ENCODE measurements around the gene CTIF. TPM values are rescaled to one million over a fixed set of nuclear protein-coding genes. Genes with fewer than 3 reads are reported as not detected.

CTIF gene
- total RNA-seq, 3 donors from 2014 or later = 13.2 to 50.3 (median 19.6) TPM

DNA sequence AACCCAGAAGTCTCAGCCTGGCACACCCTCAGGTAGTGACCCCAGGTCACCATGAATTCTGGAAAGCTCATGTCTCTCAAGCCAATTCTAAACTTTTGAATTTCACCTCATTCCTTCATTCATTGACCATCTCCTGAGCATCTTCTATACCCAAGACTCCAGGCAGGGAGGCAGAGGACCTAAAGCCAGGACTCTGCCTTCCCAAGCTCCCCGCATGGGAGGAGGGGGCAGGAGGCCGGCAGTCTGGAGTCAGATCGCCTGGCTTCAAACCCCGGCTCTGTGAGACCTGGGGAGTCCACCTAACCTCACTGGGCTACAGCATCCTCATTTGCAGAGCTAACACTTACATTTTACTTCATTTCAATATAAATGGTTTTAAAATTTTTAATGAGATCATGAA is 352.9 kb downstream of the CTIF start:
- intact Hi-C loops (cut with DNase I, micrococcal nuclease) = no loop called here
- TF ChIP-seq, protein P1, sequence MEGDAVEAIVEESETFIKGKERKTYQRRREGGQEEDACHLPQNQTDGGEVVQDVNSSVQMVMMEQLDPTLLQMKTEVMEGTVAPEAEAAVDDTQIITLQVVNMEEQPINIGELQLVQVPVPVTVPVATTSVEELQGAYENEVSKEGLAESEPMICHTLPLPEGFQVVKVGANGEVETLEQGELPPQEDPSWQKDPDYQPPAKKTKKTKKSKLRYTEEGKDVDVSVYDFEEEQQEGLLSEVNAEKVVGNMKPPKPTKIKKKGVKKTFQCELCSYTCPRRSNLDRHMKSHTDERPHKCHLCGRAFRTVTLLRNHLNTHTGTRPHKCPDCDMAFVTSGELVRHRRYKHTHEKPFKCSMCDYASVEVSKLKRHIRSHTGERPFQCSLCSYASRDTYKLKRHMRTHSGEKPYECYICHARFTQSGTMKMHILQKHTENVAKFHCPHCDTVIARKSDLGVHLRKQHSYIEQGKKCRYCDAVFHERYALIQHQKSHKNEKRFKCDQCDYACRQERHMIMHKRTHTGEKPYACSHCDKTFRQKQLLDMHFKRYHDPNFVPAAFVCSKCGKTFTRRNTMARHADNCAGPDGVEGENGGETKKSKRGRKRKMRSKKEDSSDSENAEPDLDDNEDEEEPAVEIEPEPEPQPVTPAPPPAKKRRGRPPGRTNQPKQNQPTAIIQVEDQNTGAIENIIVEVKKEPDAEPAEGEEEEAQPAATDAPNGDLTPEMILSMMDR (IDR thresholded peaks at IDR 0.05) = no peak
- no peak for DNase-seq

DNA sequence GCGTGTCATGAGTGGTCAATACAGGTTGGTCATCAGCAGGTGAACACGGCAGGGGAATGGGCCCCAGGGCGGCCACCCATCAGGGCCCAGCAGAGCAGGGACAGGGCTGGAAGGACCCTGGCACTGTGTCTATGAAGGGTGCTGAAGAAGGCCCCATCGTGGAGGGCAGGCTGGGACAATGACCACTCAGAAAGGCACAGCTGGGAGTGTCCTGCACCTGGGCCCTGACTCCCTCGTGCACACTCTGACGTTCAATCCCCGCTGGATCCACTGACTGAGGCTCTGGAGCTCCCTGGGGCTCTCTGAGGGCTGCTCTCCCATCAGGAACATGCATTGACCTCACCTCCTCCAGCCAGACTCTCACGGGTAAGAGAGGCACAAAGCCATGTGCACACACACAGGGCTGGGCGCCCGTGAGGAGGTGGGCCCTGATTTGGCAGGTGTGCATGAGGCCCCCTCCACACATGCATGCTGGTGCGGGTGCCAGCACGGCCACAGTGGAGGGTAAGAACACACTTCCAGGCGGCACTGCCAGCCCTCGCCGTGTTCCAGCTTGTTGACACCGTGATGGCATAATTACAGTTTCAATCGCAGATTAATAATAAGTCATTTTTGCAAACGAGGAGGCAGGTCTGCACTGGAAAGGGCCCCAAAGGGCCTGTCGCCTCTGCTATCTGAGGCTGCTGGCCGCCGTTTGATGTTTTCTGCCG is 353.5 kb downstream of the CTIF start:
- Histone ChIP-seq H3K4me3 (no peak overlapping the region), H3K36me3 (ENCODE audit: low read depth) (no peaks in the 10 kb centered on the region), H3K9me3 (no peaks in the 10 kb centered on the region), H3K4me1 (ENCODE audit: low read depth) (peaks cover 3% of the 10 kb centered on the region)
- ATAC-seq (no peak), DNase-seq (peak in 1 of 3 donors; percentile 45)
- TF ChIP-seq, protein P1 (IDR thresholded peaks at IDR 0.05) = no peak
- intact Hi-C loops (cut with DNase I, micrococcal nuclease) = no loop called here

More for the DNA sequence above, 352.9 kb downstream of the CTIF start:
- H3K4me3 ChIP-seq = no peak overlapping the region
- H3K4me1 ChIP-seq (ENCODE audit: low read depth) = peaks cover 3% of the 10 kb centered on the region
- no peak for ATAC-seq
- H3K9me3 ChIP-seq = no peaks in the 10 kb centered on the region
- H3K36me3 ChIP-seq (ENCODE audit: low read depth) = no peaks in the 10 kb centered on the region

DNA sequence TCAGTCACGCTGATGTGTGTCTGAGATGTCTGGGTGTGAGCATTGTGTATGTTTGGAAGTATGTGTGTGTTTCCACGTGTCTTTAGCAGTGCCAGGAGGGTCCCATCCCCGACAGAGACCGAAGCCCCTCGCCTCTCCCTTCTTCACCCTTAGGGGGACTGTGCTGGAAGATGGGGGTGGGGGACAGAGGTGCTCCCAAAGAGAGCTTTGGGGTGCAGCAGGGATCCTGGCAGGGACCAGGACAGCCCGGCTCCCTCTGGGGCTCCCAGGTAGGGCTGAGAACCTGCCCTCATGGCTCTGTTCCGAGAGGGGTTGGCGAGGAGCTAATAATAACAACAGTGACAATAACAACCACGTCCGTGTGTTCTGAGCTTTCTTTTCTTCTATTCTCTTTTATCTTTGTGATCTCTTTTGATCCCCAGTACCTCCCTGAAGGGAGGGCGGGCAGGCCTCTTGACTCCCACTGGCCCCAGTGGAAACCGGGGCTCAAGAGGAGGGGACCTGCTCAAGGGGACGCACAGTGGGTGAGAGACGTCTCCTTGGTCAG is 354.3 kb downstream of the CTIF start:
- TF ChIP-seq, protein P1 (IDR thresholded peaks at IDR 0.05) = no peak
- H3K9me3 ChIP-seq = no peaks in the 10 kb centered on the region
- intact Hi-C loops (cut with DNase I, micrococcal nuclease) = no loop called here
- no peaks in the 10 kb centered on the region for H3K36me3 ChIP-seq (ENCODE audit: low read depth)
- no peak for DNase-seq
- H3K4me1 ChIP-seq (ENCODE audit: low read depth) = peaks cover 3% of the 10 kb centered on the region
- ATAC-seq = no peak
- H3K4me3 ChIP-seq = no peak overlapping the region

DNA sequence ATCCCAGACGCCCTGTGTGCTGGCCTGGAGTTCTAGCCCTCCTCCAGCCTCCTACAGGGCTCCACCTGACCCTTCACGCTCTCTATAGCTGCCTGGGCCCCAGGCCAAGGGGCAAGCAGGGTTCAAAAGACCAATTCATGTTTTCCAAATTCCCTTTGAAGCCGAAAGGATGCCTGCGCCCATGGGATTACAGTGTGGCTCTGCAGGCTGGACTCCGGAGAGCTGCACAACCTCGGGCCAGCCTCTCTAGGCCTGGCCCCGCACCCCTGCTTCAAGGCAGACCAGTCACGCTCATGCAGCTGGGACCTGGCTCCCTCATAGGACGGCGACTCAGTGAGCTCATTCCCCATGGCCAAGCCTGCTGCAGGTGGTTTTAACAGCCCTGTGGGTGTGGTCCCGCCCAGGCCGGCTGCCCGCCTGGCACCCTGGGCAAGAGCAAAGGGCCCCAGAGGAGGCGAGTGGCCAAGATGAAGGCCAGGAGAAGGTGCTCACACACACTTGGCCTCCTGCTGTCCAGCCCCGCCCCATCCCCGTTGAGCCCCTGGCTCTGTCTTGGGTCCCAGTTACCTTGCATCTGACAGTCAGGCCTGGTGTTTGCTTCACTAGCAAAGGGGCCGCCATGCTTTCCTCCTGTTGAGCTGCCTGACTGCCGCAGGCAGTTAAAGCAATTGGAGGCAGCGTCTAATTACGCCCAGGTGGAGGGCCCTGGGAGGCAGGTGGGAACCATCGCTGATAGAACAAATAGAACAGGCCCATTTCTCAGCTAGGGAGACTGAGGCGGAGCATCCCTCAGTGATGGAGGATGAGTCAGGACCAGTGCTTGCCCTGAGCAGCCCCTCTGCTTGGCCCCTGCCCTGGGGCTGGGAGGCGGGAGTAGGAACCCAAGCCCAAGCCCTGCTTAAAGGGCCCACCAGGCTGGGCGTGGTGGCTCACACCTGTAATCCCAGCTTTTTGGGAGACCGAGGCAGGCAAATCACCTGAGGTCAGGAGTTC is 355.1 kb downstream of the CTIF start:
- Histone ChIP-seq H3K4me3 (no peak overlapping the region), H3K4me1 (ENCODE audit: low read depth) (peaks cover 3% of the 10 kb centered on the region), H3K9me3 (no peaks in the 10 kb centered on the region), H3K36me3 (ENCODE audit: low read depth) (no peaks in the 10 kb centered on the region)
- DNase-seq = peak; percentile 77 to 87 (median 82)
- peak; percentile 97 for ATAC-seq
- TF ChIP-seq, protein P1 (IDR thresholded peaks at IDR 0.05) = no peak
- intact Hi-C loops (cut with DNase I, micrococcal nuclease) = no loop called here

DNA sequence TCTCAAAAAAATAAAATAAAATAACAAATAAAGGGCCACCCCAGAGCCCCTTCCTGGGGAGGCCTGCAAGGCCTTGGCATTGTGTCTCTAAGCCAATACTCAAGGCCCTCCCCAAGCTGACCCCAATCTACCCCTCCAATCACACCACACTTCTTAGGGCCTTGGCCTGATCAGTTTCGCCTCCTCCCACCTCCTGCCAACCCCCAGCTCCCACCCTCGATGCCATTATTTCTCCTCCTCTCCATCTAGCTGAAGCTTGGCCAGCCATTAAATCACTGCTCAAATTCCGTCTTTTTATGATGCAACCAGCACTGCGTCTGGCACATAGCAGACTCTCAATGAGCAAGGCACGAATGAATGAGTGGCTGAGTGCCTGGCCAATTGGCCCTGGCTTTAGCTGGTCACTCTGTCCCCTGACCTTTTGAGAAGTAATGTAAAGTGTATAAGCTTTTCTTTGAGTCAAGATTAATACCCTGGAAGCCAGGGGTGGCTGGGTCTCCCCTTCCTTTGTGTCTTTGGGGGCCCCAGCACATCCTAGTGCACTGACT is 356.0 kb downstream of the CTIF start:
- no peaks in the 10 kb centered on the region for H3K36me3 ChIP-seq (ENCODE audit: low read depth)
- DNase-seq (peak in 1 of 3 donors; percentile 35), ATAC-seq (no peak)
- H3K4me3 ChIP-seq = no peak overlapping the region
- peaks cover 3% of the 10 kb centered on the region for H3K4me1 ChIP-seq (ENCODE audit: low read depth)
- intact Hi-C loops (cut with DNase I, micrococcal nuclease) = no loop called here
- no peaks in the 10 kb centered on the region for H3K9me3 ChIP-seq
- TF ChIP-seq, protein P1 (IDR thresholded peaks at IDR 0.05) = no peak

Measured in mucosa of descending colon (tissue), 3 donors.